GM12872 (cell line): Measurements from ENCODE around the gene TPP2.

Source experiments
- CTCF ChIP-seq: IDR thresholded peaks from 3 replicates; pipeline ENCODE4 v1.5.1; 2011; ENCODE audit warnings: low read depth, mild to moderate bottlenecking, low read length, moderate library complexity; ENCODE audit not compliant: insufficient read depth

TPP2 gene

GRCh38 chr13:102675115-102675514, 78.3 kb downstream of the TPP2 start:
- TF ChIP-seq CTCF = no peak

- no peak for TF ChIP-seq CTCF
Observed at GRCh38 chr13:102677122-102677521, 80.3 kb downstream of the TPP2 start.

GRCh38 chr13:102678339-102679107, 81.7 kb downstream of the TPP2 start:
- TF ChIP-seq CTCF = no peak

- no peak for TF ChIP-seq CTCF
Observed at GRCh38 chr13:102679449-102680132, 82.8 kb downstream of the TPP2 start.

- no peak for TF ChIP-seq CTCF
Observed at GRCh38 chr13:102680133-102680717, 83.4 kb downstream of the TPP2 start.

- TF ChIP-seq CTCF = no peak
Observed at GRCh38 chr13:102680842-102681740, 84.3 kb downstream of the TPP2 start.

- TF ChIP-seq CTCF = no peak
Observed at GRCh38 chr13:102682211-102682610, 85.4 kb downstream of the TPP2 start.
